Measurements from ENCODE around the gene CD1E.

DNA sequence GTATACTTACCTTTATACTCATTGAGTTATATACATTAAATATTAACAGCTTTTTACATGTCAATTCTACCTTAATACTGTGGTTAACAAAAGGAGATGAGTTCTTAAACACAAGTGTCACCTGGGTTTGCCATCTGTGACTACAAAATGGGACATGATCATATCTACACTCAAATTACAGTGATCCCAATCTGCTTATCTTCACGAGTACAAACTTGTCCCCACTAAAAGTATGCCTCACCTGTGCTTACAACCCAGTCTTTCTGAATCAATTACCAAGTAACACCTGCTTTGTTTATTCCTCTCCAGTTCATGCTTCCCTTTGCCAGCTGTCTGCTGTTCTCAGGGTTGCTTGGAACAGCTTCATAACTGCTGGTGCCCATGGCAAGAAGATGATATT, 8.8 kb downstream of the CD1E start:
- TF ChIP-seq, protein P1, sequence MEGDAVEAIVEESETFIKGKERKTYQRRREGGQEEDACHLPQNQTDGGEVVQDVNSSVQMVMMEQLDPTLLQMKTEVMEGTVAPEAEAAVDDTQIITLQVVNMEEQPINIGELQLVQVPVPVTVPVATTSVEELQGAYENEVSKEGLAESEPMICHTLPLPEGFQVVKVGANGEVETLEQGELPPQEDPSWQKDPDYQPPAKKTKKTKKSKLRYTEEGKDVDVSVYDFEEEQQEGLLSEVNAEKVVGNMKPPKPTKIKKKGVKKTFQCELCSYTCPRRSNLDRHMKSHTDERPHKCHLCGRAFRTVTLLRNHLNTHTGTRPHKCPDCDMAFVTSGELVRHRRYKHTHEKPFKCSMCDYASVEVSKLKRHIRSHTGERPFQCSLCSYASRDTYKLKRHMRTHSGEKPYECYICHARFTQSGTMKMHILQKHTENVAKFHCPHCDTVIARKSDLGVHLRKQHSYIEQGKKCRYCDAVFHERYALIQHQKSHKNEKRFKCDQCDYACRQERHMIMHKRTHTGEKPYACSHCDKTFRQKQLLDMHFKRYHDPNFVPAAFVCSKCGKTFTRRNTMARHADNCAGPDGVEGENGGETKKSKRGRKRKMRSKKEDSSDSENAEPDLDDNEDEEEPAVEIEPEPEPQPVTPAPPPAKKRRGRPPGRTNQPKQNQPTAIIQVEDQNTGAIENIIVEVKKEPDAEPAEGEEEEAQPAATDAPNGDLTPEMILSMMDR (conservative IDR thresholded peaks at IDR 0.05 in 1 of 2, IDR thresholded peaks at IDR 0.05 in 1 of 2; ENCODE audit: extremely low read depth in 1 of 2, insufficient read depth in 1 of 2, low read depth in 1 of 2, low read length in 2 of 2): no peak
- no peak for TF ChIP-seq EZH2 (IDR thresholded peaks at IDR 0.05; ENCODE audit: borderline replicate concordance, low read length)
